Measurements from ENCODE around the gene ADAT1.

Gene ADAT1

GRCh38 chr16:75622761-75623605 lies at the start of gene ADAT1:
ADAT1 (minus strand) TSS chr16:75623281; CDS start chr16:75620799, 2,482 bp downstream.
- in situ Hi-C loops (cut with HindIII; ENCODE audit: low sequenced_read_pairs) = no loop called here

- in situ Hi-C loops (cut with HindIII; ENCODE audit: low sequenced_read_pairs) = no loop called here
These were observed 44.4 kb upstream of the ADAT1 start for GRCh38 chr16:75667503-75667902.

GRCh38 chr16:75660726-75661302 lies 37.7 kb upstream of the ADAT1 start:
- in situ Hi-C loops (cut with HindIII; ENCODE audit: low sequenced_read_pairs) = no loop called here

GRCh38 chr16:75660321-75660720 lies 37.2 kb upstream of the ADAT1 start:
- in situ Hi-C loops (cut with HindIII; ENCODE audit: low sequenced_read_pairs) = no loop called here

GRCh38 chr16:75658175-75658574 lies 35.1 kb upstream of the ADAT1 start:
- in situ Hi-C loops (cut with HindIII; ENCODE audit: low sequenced_read_pairs) = loop anchor here (5.0 kb wide), 1 partner anchor 54 kb away; no protein-coding TSS in a partner anchor

- in situ Hi-C loops (cut with HindIII; ENCODE audit: low sequenced_read_pairs) = no loop called here
These were observed 30.8 kb upstream of the ADAT1 start for GRCh38 chr16:75653922-75654321.

- in situ Hi-C loops (cut with HindIII; ENCODE audit: low sequenced_read_pairs) = no loop called here
These were observed 25.4 kb upstream of the ADAT1 start for GRCh38 chr16:75648265-75649076.

GRCh38 chr16:75647492-75648264 lies 24.6 kb upstream of the ADAT1 start, which contains the start of the genes KARS1 and TERF2IP:
KARS1 (minus strand) TSS chr16:75647665; CDS start chr16:75647639, 26 bp downstream.
TERF2IP (plus strand) TSS chr16:75647773; CDS start chr16:75647883, 110 bp downstream.
- in situ Hi-C loops (cut with HindIII; ENCODE audit: low sequenced_read_pairs) = no loop called here

GRCh38 chr16:75647112-75647491 lies 24.0 kb upstream of the ADAT1 start:
- in situ Hi-C loops (cut with HindIII; ENCODE audit: low sequenced_read_pairs) = no loop called here

- in situ Hi-C loops (cut with HindIII; ENCODE audit: low sequenced_read_pairs) = no loop called here
These were observed 21.3 kb upstream of the ADAT1 start for GRCh38 chr16:75644240-75645012.

GRCh38 chr16:75640598-75640997 lies 17.5 kb upstream of the ADAT1 start:
- in situ Hi-C loops (cut with HindIII; ENCODE audit: low sequenced_read_pairs) = no loop called here

- in situ Hi-C loops (cut with HindIII; ENCODE audit: low sequenced_read_pairs) = no loop called here
These were observed 12.0 kb upstream of the ADAT1 start for GRCh38 chr16:75635036-75635435.

GRCh38 chr16:75632857-75633256 lies 9.8 kb upstream of the ADAT1 start:
- in situ Hi-C loops (cut with HindIII; ENCODE audit: low sequenced_read_pairs) = no loop called here

GRCh38 chr16:75630052-75630451 lies 7.0 kb upstream of the ADAT1 start:
- in situ Hi-C loops (cut with HindIII; ENCODE audit: low sequenced_read_pairs) = no loop called here

GRCh38 chr16:75629132-75629531 lies 6.1 kb upstream of the ADAT1 start:
- in situ Hi-C loops (cut with HindIII; ENCODE audit: low sequenced_read_pairs) = no loop called here

GRCh38 chr16:75628351-75628750 lies 5.3 kb upstream of the ADAT1 start:
- in situ Hi-C loops (cut with HindIII; ENCODE audit: low sequenced_read_pairs) = no loop called here

- in situ Hi-C loops (cut with HindIII; ENCODE audit: low sequenced_read_pairs) = no loop called here
These were observed 4.8 kb upstream of the ADAT1 start for GRCh38 chr16:75627851-75628250.

- in situ Hi-C loops (cut with HindIII; ENCODE audit: low sequenced_read_pairs) = no loop called here
These were observed 3.7 kb upstream of the ADAT1 start for GRCh38 chr16:75626806-75627205.

GRCh38 chr16:75624921-75625334 lies 1.8 kb upstream of the ADAT1 start:
- in situ Hi-C loops (cut with HindIII; ENCODE audit: low sequenced_read_pairs) = no loop called here

GRCh38 chr16:75621170-75621477 lies 2.0 kb downstream of the ADAT1 start:
- in situ Hi-C loops (cut with HindIII; ENCODE audit: low sequenced_read_pairs) = no loop called here
